Tibial artery (tissue), 4 donors: ENCODE measurements around the gene MAPRE2.

Source experiments
- DNase-seq, 2 donors: peaks; one replicate each; pipeline ENCODE4 v3.0.0-alpha.2; 2019
- H3K27ac ChIP-seq, 2 donors: fragments of 200-600 bp; sonication (generic) in 1 of 2; 1 replicate in 1 of 2; 2 replicates in 1 of 2; pipeline ENCODE4 v1.5.1; 2018 to 2019; ENCODE audit warnings: mild to moderate bottlenecking in 1 of 2
- H3K27me3 ChIP-seq, 2 donors: fragments of 200-600 bp; sonication (generic) in 1 of 2; one replicate each; pipeline versions ENCODE4 v1.5.1 to v1.6.0; 2016 to 2019
- H3K36me3 ChIP-seq, 3 donors: fragments of 200-600 bp; sonication (generic) in 2 of 3; one replicate each; pipeline ENCODE4 v1.5.1; 2016 to 2019; ENCODE audit warnings: mild to moderate bottlenecking in 2 of 3
- H3K4me1 ChIP-seq, 4 donors: fragments of 200-600 bp; sonication (generic) in 2 of 4; 1 replicate in 3 of 4; 2 replicates in 1 of 4; pipeline ENCODE4 v1.5.1; 2016 to 2019
- H3K4me3 ChIP-seq, 2 donors: fragments of 200-600 bp; sonication (generic) in 1 of 2; 1 replicate in 1 of 2; 2 replicates in 1 of 2; pipeline ENCODE4 v1.5.1; 2018 to 2019; ENCODE audit warnings: mild to moderate bottlenecking in 2 of 2
- H3K9me3 ChIP-seq, 3 donors: fragments of 200-600 bp; sonication (generic) in 1 of 3; one replicate each; pipeline ENCODE4 v1.5.1; 2016 to 2019
- intact Hi-C: fragments of 100-400 bp; cut with DNase I; formaldehyde crosslinking; loops from one replicate; pipeline ENCODE4 v1.15.0; 2023; ENCODE audit warnings: low total_unique reads
- TF ChIP-seq, protein P1 (sequence below), 2 experiments: fragments of 200-600 bp in 1 of 2; fragments of 450-650 bp in 1 of 2; IDR thresholded peaks; one replicate each; pipeline ENCODE4 v1.5.1; 2017 to 2019; ENCODE audit warnings: antibody characterized with exemption in 2 of 2, mild to moderate bottlenecking in 1 of 2, moderate library complexity in 1 of 2

MAPRE2 gene

DNA sequence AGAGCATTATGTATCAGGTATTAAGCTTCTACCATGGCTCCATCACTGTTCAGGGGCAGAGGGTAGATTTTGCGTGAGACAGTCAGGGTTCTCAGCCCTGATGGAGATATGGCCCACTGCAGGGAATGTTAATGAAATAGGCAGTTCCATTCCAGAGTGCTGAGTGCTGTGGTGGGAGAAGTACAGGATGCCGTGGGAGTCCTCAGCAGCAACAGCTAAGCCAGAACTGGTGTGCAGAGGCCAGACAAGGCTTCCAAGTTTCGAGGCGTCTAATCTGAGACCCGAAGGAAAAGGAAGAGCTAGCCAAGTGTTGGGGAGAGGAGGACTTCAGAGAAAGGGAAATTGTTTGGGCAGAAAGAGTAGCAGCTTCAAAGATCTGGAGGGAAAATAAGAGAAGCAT lies 30.2 kb upstream of the MAPRE2 start:
- Histone ChIP-seq H3K4me1 (no peaks in the 10 kb centered on the region), H3K4me3 (no peak overlapping the region), H3K36me3 (no peaks in the 10 kb centered on the region), H3K27ac (no peak overlapping the region), H3K9me3 (no peaks in the 10 kb centered on the region), H3K27me3 (no peaks in the 10 kb centered on the region)
- no peak for DNase-seq
- TF ChIP-seq, protein P1, sequence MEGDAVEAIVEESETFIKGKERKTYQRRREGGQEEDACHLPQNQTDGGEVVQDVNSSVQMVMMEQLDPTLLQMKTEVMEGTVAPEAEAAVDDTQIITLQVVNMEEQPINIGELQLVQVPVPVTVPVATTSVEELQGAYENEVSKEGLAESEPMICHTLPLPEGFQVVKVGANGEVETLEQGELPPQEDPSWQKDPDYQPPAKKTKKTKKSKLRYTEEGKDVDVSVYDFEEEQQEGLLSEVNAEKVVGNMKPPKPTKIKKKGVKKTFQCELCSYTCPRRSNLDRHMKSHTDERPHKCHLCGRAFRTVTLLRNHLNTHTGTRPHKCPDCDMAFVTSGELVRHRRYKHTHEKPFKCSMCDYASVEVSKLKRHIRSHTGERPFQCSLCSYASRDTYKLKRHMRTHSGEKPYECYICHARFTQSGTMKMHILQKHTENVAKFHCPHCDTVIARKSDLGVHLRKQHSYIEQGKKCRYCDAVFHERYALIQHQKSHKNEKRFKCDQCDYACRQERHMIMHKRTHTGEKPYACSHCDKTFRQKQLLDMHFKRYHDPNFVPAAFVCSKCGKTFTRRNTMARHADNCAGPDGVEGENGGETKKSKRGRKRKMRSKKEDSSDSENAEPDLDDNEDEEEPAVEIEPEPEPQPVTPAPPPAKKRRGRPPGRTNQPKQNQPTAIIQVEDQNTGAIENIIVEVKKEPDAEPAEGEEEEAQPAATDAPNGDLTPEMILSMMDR (IDR thresholded peaks at IDR 0.05): no peak
- intact Hi-C loops: no loop called here

DNA sequence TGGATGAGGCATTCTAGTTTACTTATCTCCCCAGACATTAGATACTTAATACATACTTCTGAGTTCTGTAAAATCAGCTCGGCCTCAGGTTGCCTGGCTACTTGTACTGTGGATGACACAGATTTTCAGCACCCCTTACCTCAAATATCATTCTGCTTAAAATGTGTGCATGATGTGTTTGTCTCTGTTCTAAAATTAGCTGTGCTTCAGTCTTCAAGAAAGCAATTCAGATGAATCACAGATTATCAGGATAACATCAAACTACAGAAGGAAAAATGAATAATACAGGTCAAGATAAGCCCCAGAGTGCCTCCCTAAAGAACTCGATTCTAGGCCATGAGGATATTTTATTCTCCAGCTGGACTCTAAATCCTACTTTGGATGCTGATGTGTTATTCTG lies 21.3 kb upstream of the MAPRE2 start:
- Histone ChIP-seq H3K27me3 (no peaks in the 10 kb centered on the region), H3K36me3 (no peaks in the 10 kb centered on the region), H3K9me3 (no peaks in the 10 kb centered on the region), H3K4me3 (no peak overlapping the region), H3K27ac (no peak overlapping the region), H3K4me1 (peaks cover 0 to 8% (median under 1%) of the 10 kb centered on the region in 4 donors)
- no peak for DNase-seq
- intact Hi-C loops: no loop called here
- TF ChIP-seq, protein P1 (IDR thresholded peaks at IDR 0.05): no peak

- peaks cover 0 to 27% (median 9%) of the 10 kb centered on the region in 4 donors for H3K4me1 ChIP-seq
- H3K36me3 ChIP-seq: no peaks in the 10 kb centered on the region
- no peak overlapping the region for H3K4me3 ChIP-seq
- H3K27me3 ChIP-seq: no peaks in the 10 kb centered on the region
- no peaks in the 10 kb centered on the region for H3K9me3 ChIP-seq
- no peak for DNase-seq
- H3K27ac ChIP-seq: no peak overlapping the region
- intact Hi-C loops: no loop called here
- TF ChIP-seq, protein P1 (IDR thresholded peaks at IDR 0.05): no peak
Observed at GRCh38 chr18:35022426-35023001, 18.7 kb upstream of the MAPRE2 start.

GRCh38 chr18:35024196-35024595 lies 17.0 kb upstream of the MAPRE2 start:
- TF ChIP-seq, protein P1 (IDR thresholded peaks at IDR 0.05): no peak
- no peak for DNase-seq
- no peaks in the 10 kb centered on the region for H3K36me3 ChIP-seq
- no peak overlapping the region for H3K27ac ChIP-seq
- intact Hi-C loops: no loop called here
- peaks cover 0 to 35% (median 9%) of the 10 kb centered on the region in 4 donors for H3K4me1 ChIP-seq
- H3K9me3 ChIP-seq: no peaks in the 10 kb centered on the region
- no peak overlapping the region for H3K4me3 ChIP-seq
- no peaks in the 10 kb centered on the region for H3K27me3 ChIP-seq

DNA sequence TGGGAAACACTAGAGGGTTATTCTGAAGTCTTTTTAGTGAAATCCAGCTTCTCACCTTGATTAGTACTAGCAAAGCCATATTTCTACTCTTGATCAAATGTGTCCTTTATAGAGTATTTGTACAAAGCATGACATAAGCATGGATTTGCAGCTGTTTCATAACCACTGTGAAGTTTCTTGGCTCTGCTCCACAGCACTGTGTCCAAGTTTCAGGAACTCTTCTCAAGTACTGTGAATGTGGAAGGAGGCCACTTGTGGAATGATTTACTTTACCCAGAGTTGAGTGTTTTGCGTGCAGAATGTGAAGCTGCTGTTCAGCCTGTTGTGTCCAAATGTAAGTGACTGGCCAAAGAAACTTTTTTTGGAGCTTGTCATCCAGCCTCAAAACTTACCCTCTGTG lies 16.2 kb upstream of the MAPRE2 start:
- Histone ChIP-seq H3K36me3 (no peaks in the 10 kb centered on the region), H3K4me1 (peaks cover 0 to 41% (median 9%) of the 10 kb centered on the region in 4 donors), H3K27ac (peak overlapping the region; percentile 34 to 54), H3K9me3 (no peaks in the 10 kb centered on the region), H3K27me3 (no peaks in the 10 kb centered on the region), H3K4me3 (no peak overlapping the region)
- peak; percentile 82 to 90 for DNase-seq
- TF ChIP-seq, protein P1 (IDR thresholded peaks at IDR 0.05): no peak
- intact Hi-C loops: no loop called here
